ENCODE data around the gene CTBP2. TPM values are rescaled to one million over a fixed set of nuclear protein-coding genes. Genes with fewer than 3 reads are reported as not detected.

The CTBP2 gene
- polyA plus RNA-seq, 1 experiment, result 72.9 TPM

- ChIA-PET POLR2A (no interaction called here), CTCF (interaction anchor here (1.0 to 2.5 kb wide), 2 partner anchors 8 to 12 kb away, joined by 3 to 5 read pairs; no protein-coding TSS in a partner anchor)
- no peak for TF ChIP-seq CTCF (IDR thresholded peaks at IDR 0.05; ENCODE audit: insufficient read depth, low read depth, low read length)
- Histone ChIP-seq H3K27me3 (ENCODE audit: control insufficient read depth, insufficient read depth, low read length) (no peaks in the 10 kb centered on the region), H3K36me3 (ENCODE audit: control insufficient read depth, insufficient read depth, low read length) (no peaks in the 10 kb centered on the region; the same call in 1 of the 2 replicates), H3K4me3 (ENCODE audit: low read depth, low read length) (no peak overlapping the region)
- no peak for DNase-seq (ENCODE audit: low read depth)
Measured at GRCh38 chr10:124942317-124943169, 217.8 kb downstream of the CTBP2 start.

GRCh38 chr10:124941823-124942222 lies 218.5 kb downstream of the CTBP2 start, which contains the start of gene ZRANB1:
Gene ZRANB1, plus strand, starts transcription at chr10:124942123. Its CDS starts 371 bp downstream, at chr10:124942494.
- DNase-seq (ENCODE audit: low read depth), result no peak
- ChIA-PET POLR2A (no interaction called here), CTCF (no interaction called here)
- H3K27me3 ChIP-seq (ENCODE audit: control insufficient read depth, insufficient read depth, low read length), result no peaks in the 10 kb centered on the region
- no peak within 1 kb of the TSS for H3K4me3 ChIP-seq (ENCODE audit: low read depth, low read length)
- no peaks in the 10 kb centered on the region; the same call in 1 of the 2 replicates for H3K36me3 ChIP-seq (ENCODE audit: control insufficient read depth, insufficient read depth, low read length)
- TF ChIP-seq CTCF (IDR thresholded peaks at IDR 0.05; ENCODE audit: insufficient read depth, low read depth, low read length), result no peak

GRCh38 chr10:124939290-124939689 lies 221.1 kb downstream of the CTBP2 start:
- DNase-seq (ENCODE audit: low read depth), result no peak
- POLR2A ChIA-PET, result no interaction called here
- H3K36me3 ChIP-seq (ENCODE audit: control insufficient read depth, insufficient read depth, low read length), result no peaks in the 10 kb centered on the region; the same call in 1 of the 2 replicates

GRCh38 chr10:124936813-124937212 lies 223.6 kb downstream of the CTBP2 start:
- DNase-seq (ENCODE audit: low read depth), result no peak
- Histone ChIP-seq H3K4me3 (ENCODE audit: low read depth, low read length) (no peak overlapping the region), H3K36me3 (ENCODE audit: control insufficient read depth, insufficient read depth, low read length) (no peaks in the 10 kb centered on the region), H3K27me3 (ENCODE audit: control insufficient read depth, insufficient read depth, low read length) (no peaks in the 10 kb centered on the region)
- ChIA-PET POLR2A (no interaction called here), CTCF (no interaction called here)
- no peak for TF ChIP-seq CTCF (IDR thresholded peaks at IDR 0.05; ENCODE audit: insufficient read depth, low read depth, low read length)

More at GRCh38 chr10:124939290-124939689, 221.1 kb downstream of the CTBP2 start:
- CTCF ChIA-PET, result interaction anchor here (0.7 kb wide), 1 partner anchor 13 kb away, joined by 3 read pairs; no protein-coding TSS in a partner anchor
- Histone ChIP-seq H3K4me3 (ENCODE audit: low read depth, low read length) (no peak overlapping the region), H3K27me3 (ENCODE audit: control insufficient read depth, insufficient read depth, low read length) (no peaks in the 10 kb centered on the region)
- no peak for TF ChIP-seq CTCF (IDR thresholded peaks at IDR 0.05; ENCODE audit: insufficient read depth, low read depth, low read length)

- no peaks in the 10 kb centered on the region for H3K36me3 ChIP-seq (ENCODE audit: control insufficient read depth, insufficient read depth, low read length)
- no peaks in the 10 kb centered on the region for H3K27me3 ChIP-seq (ENCODE audit: control insufficient read depth, insufficient read depth, low read length)
- no peak for DNase-seq (ENCODE audit: low read depth)
- no peak overlapping the region for H3K4me3 ChIP-seq (ENCODE audit: low read depth, low read length)
- TF ChIP-seq CTCF (IDR thresholded peaks at IDR 0.05; ENCODE audit: insufficient read depth, low read depth, low read length), result no peak
- ChIA-PET POLR2A (no interaction called here), CTCF (no interaction called here)
Measured at GRCh38 chr10:124935946-124936345, 224.4 kb downstream of the CTBP2 start.

Small RNA genes within 50 kb of the gene (small RNA-seq; reads per million reads assigned to genes)
- not detected for gene MIR4296 (ENCODE audit: insufficient read length, low read depth, low replicate concordance)
- gene MRPS21P6 (ENCODE audit: insufficient read length, low read depth, low replicate concordance), result not detected

Other genes starting within 250 kb of the CTBP2 start
- 9.3 and 15.9 TPM in 2 replicates for gene ZRANB1, start 218.4 kb downstream of the CTBP2 start, polyA plus RNA-seq (2011; rRNA removed)